ENCODE results near the gene ADAP2. TPM values are rescaled to one million over a fixed set of nuclear protein-coding genes. Genes with fewer than 3 reads are reported as not detected.

The ADAP2 gene
- total and polyA plus RNA-seq, 3 experiments from 2014 or later, result 1.7 to 2.3 TPM; not detected in 1

DNA sequence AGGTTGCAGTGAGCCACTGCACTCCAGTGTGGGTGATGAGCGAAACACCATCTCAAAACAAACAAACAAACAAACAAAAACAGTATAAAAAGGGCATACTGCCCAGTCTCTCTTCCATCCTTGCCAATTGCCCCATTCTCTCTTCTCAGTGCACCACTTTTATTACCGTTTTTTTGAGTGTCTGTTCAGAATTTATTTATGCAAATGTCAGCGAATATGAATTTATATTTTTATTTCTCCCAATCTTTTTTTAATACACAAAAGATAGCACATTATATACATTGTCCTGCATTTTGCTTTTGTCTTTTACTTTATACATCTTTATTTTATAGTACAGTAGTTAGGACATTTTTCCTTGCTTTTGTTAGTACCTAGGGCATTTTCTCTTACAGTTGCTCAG, 68.7 kb downstream of the ADAP2 start:
- Mint-ChIP-seq H3K4me1 (no peaks in the 10 kb centered on the region), H3K36me3 (peaks cover 0 to 29% (median 13%) of the 10 kb centered on the region in 3 donors), H3K4me3 (no peak overlapping the region), H3K27me3 (no peaks in the 10 kb centered on the region), H3K27ac (peak overlapping the region in 1 of 8 donors; percentile 34), H3K9me3 (no peaks in the 10 kb centered on the region)
- ChIA-PET POLR2A (no interaction called here), CTCF (no interaction called here)
- Histone ChIP-seq H3K9me3 (ENCODE audit: low read length) (no peaks in the 10 kb centered on the region), H3K4me1 (ENCODE audit: insufficient read depth, low read length) (no peaks in the 10 kb centered on the region), H3K27me3 (ENCODE audit: insufficient read depth, low read length, poor library complexity, severe bottlenecking) (no peaks in the 10 kb centered on the region), H3K4me3 (ENCODE audit: low read length) (no peak overlapping the region), H3K36me3 (ENCODE audit: insufficient read depth, low read length) (no peaks in the 10 kb centered on the region), H3K27ac (ENCODE audit: low read depth, low read length) (no peak overlapping the region)
- no peak for DNase-seq

DNA sequence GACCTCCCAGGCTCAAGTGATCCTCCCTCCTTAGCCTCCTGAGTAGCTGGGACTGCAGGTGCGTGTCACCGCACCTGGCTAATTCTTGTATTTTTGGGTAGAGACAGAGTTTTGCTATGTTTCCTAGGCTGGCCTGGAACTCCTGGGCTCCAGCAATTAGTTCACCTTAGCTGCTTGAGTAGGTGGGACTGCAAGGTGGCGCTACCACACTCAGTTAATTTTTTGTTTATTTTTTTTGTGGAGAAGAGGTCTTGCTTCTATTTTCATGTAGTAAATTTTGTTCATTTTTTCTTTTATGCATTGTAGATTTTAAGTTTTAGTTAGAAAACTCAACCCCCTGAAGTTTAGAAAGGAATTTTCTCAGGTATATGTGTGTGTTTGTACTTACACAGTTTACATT, 70.8 kb downstream of the ADAP2 start:
- no peaks in the 10 kb centered on the region for H3K9me3 Mint-ChIP-seq
- no peaks in the 10 kb centered on the region for H3K4me1 ChIP-seq (ENCODE audit: insufficient read depth, low read length)
- ChIA-PET POLR2A (no interaction called here), CTCF (no interaction called here)
- H3K27me3 Mint-ChIP-seq, result no peaks in the 10 kb centered on the region
- H3K27ac Mint-ChIP-seq, result peak overlapping the region in 1 of 8 donors; percentile 29
- no peak overlapping the region for H3K4me3 ChIP-seq (ENCODE audit: low read length)
- peaks cover 0 to 34% (median 22%) of the 10 kb centered on the region in 3 donors for H3K36me3 Mint-ChIP-seq
- H3K36me3 ChIP-seq (ENCODE audit: insufficient read depth, low read length), result no peaks in the 10 kb centered on the region
- H3K9me3 ChIP-seq (ENCODE audit: low read length), result no peaks in the 10 kb centered on the region
- no peaks in the 10 kb centered on the region for H3K27me3 ChIP-seq (ENCODE audit: insufficient read depth, low read length, poor library complexity, severe bottlenecking)
- no peak overlapping the region for H3K27ac ChIP-seq (ENCODE audit: low read depth, low read length)
- H3K4me3 Mint-ChIP-seq, result no peak overlapping the region
- no peak for DNase-seq
- H3K4me1 Mint-ChIP-seq, result no peaks in the 10 kb centered on the region

DNA sequence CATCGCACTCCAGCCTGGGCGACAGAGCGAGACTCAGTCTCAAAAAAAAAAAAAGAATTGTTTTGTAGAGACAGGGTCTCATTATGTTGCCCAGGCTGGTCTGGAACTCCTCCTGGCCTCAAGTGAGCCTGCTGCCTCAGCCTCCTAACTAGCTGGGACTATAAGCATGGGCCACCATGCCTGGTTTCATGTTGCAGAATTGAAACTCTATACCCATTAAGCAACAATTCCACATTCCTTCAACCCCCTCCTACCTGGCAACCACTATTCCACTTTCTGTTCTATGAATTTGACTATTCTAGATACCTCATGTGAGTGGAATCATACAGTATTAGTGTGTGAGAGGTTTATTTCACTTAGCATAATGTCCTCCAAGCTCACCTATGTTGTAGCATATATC, 73.6 kb downstream of the ADAP2 start:
- H3K4me3 Mint-ChIP-seq, result no peak overlapping the region
- no peaks in the 10 kb centered on the region for H3K9me3 Mint-ChIP-seq
- no peak overlapping the region for H3K27ac Mint-ChIP-seq
- H3K4me3 ChIP-seq (ENCODE audit: low read length), result no peak overlapping the region
- no peaks in the 10 kb centered on the region for H3K27me3 Mint-ChIP-seq
- no peaks in the 10 kb centered on the region for H3K4me1 Mint-ChIP-seq
- H3K36me3 Mint-ChIP-seq, result peaks cover 6 to 46% (median 29%) of the 10 kb centered on the region in 3 donors
- H3K27me3 ChIP-seq (ENCODE audit: insufficient read depth, low read length, poor library complexity, severe bottlenecking), result no peaks in the 10 kb centered on the region
- ChIA-PET CTCF (no interaction called here), POLR2A (no interaction called here)
- H3K36me3 ChIP-seq (ENCODE audit: insufficient read depth, low read length), result no peaks in the 10 kb centered on the region
- no peak for DNase-seq
- H3K9me3 ChIP-seq (ENCODE audit: low read length), result no peaks in the 10 kb centered on the region
- H3K27ac ChIP-seq (ENCODE audit: low read depth, low read length), result no peak overlapping the region
- no peaks in the 10 kb centered on the region for H3K4me1 ChIP-seq (ENCODE audit: insufficient read depth, low read length)

DNA sequence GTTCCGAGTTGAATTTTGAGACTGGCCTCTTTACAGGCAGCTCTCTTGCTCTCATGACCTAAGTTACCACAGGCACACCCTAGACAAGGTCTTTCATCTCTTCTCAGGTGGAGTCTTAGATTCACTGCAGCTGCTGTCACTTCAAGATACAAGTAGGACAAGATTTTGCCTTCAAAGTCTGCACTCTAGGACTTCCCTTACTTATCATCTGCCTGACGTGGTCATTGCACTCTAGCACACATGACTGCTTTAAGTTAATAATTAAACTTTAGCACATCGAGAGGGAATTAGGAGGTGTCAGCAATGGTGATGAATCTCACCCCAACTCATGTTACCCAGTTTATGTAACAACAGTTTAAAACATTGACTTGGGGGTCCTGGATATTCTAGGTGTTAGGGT, 74.7 kb downstream of the ADAP2 start:
- H3K9me3 Mint-ChIP-seq, result no peaks in the 10 kb centered on the region
- ChIA-PET CTCF (no interaction called here), POLR2A (interaction anchor here (0.7 kb wide), 1 partner anchor 170 kb away, joined by 3 read pairs; no protein-coding TSS in a partner anchor)
- Histone ChIP-seq H3K36me3 (ENCODE audit: insufficient read depth, low read length) (no peaks in the 10 kb centered on the region), H3K9me3 (ENCODE audit: low read length) (no peaks in the 10 kb centered on the region), H3K4me3 (ENCODE audit: low read length) (no peak overlapping the region), H3K27me3 (ENCODE audit: insufficient read depth, low read length, poor library complexity, severe bottlenecking) (no peaks in the 10 kb centered on the region), H3K4me1 (ENCODE audit: insufficient read depth, low read length) (no peaks in the 10 kb centered on the region), H3K27ac (ENCODE audit: low read depth, low read length) (no peak overlapping the region)
- H3K4me3 Mint-ChIP-seq, result no peak overlapping the region
- no peaks in the 10 kb centered on the region for H3K4me1 Mint-ChIP-seq
- no peak overlapping the region for H3K27ac Mint-ChIP-seq
- no peaks in the 10 kb centered on the region for H3K27me3 Mint-ChIP-seq
- DNase-seq, result no peak
- peaks cover 6 to 42% (median 26%) of the 10 kb centered on the region in 3 donors for H3K36me3 Mint-ChIP-seq

DNA sequence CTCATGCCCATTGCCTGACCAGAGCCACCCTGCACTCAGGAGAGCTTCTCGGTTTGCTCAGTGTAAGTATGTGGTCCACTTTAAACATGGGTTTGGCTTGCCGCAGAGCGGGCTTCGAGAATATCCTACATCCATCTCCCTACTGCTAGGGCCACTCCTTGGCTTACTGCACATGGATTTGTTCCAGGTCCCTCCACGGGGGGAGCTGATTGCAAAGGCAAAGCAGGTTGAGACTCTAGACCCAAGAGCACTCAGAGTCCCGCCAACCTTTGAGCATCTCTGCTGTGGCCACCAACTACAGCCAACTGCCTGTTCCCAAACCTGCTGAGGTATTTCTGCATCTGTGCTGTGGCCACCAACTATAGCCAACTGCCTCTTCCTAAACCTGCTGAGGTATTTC, 75.5 kb downstream of the ADAP2 start:
- Histone ChIP-seq H3K9me3 (ENCODE audit: low read length) (no peaks in the 10 kb centered on the region), H3K27me3 (ENCODE audit: insufficient read depth, low read length, poor library complexity, severe bottlenecking) (no peaks in the 10 kb centered on the region), H3K4me3 (ENCODE audit: low read length) (no peak overlapping the region), H3K36me3 (ENCODE audit: insufficient read depth, low read length) (no peaks in the 10 kb centered on the region), H3K4me1 (ENCODE audit: insufficient read depth, low read length) (no peaks in the 10 kb centered on the region), H3K27ac (ENCODE audit: low read depth, low read length) (no peak overlapping the region)
- CTCF ChIA-PET, result interaction anchor here (0.6 kb wide), 1 partner anchor 99 kb away, joined by 3 read pairs; no protein-coding TSS in a partner anchor
- no peaks in the 10 kb centered on the region for H3K27me3 Mint-ChIP-seq
- POLR2A ChIA-PET, result no interaction called here
- no peak for DNase-seq
- H3K27ac Mint-ChIP-seq, result no peak overlapping the region
- peaks cover 6 to 44% (median 29%) of the 10 kb centered on the region in 3 donors for H3K36me3 Mint-ChIP-seq
- H3K4me1 Mint-ChIP-seq, result no peaks in the 10 kb centered on the region
- no peak overlapping the region for H3K4me3 Mint-ChIP-seq
- no peaks in the 10 kb centered on the region for H3K9me3 Mint-ChIP-seq

DNA sequence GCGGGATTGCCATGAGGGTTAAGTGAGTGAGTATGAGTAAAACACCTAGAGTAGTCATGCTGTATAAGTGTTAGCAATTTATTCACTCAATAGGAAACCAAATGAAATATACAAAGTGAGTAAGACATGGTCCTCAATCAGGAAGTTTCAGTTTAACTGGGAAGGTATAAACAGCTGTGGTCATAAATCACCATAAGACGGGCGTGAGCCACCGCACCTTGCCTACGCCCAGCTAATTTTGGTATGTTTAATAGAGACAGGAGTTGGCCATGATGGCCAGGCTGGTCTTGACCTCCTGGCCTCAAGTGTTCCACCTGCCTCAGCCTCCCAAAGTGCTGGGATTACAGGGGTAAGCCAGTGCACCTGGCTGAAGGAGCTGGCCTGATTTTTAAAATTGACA, 76.1 kb downstream of the ADAP2 start:
- Histone ChIP-seq H3K27me3 (ENCODE audit: insufficient read depth, low read length, poor library complexity, severe bottlenecking) (no peaks in the 10 kb centered on the region), H3K4me3 (ENCODE audit: low read length) (no peak overlapping the region), H3K36me3 (ENCODE audit: insufficient read depth, low read length) (no peaks in the 10 kb centered on the region), H3K4me1 (ENCODE audit: insufficient read depth, low read length) (no peaks in the 10 kb centered on the region), H3K27ac (ENCODE audit: low read depth, low read length) (no peak overlapping the region), H3K9me3 (ENCODE audit: low read length) (no peaks in the 10 kb centered on the region)
- H3K4me1 Mint-ChIP-seq, result no peaks in the 10 kb centered on the region
- no peak overlapping the region for H3K4me3 Mint-ChIP-seq
- no peak overlapping the region for H3K27ac Mint-ChIP-seq
- H3K36me3 Mint-ChIP-seq, result peaks cover 6 to 43% (median 29%) of the 10 kb centered on the region in 3 donors
- H3K9me3 Mint-ChIP-seq, result no peaks in the 10 kb centered on the region
- CTCF ChIA-PET, result no interaction called here
- DNase-seq, result no peak
- no peaks in the 10 kb centered on the region for H3K27me3 Mint-ChIP-seq
- POLR2A ChIA-PET, result no interaction called here

DNA sequence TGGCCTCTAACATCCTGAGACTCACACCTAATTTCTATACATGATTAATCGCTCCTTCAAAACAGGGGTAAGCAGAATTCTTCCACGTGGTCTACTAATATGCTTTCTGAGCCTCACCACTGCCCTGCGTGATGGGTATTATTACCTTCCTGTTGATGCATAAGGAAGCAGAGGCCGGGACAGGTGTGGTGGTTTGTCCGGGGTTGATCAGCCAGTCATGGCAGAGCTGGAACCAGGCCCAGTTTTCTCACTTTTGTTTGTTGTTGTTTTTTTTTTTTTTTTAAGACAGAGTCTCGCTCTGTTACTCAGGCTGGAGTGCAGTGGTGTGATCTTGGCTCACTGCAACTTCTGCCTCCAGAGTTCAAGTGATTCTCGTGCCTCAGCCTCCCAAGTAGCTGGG, 80.3 kb downstream of the ADAP2 start:
- no peaks in the 10 kb centered on the region for H3K4me1 ChIP-seq (ENCODE audit: insufficient read depth, low read length)
- H3K27ac ChIP-seq (ENCODE audit: low read depth, low read length), result no peak overlapping the region
- no peak for DNase-seq
- no peaks in the 10 kb centered on the region for H3K4me1 Mint-ChIP-seq
- POLR2A ChIA-PET, result interaction anchor here (0.6 kb wide), 1 partner anchor 892 kb away, joined by 10 read pairs; no protein-coding TSS in a partner anchor
- H3K27me3 ChIP-seq (ENCODE audit: insufficient read depth, low read length, poor library complexity, severe bottlenecking), result no peaks in the 10 kb centered on the region
- no peak overlapping the region for H3K4me3 Mint-ChIP-seq
- no peaks in the 10 kb centered on the region for H3K9me3 ChIP-seq (ENCODE audit: low read length)
- H3K36me3 ChIP-seq (ENCODE audit: insufficient read depth, low read length), result no peaks in the 10 kb centered on the region
- no peaks in the 10 kb centered on the region for H3K9me3 Mint-ChIP-seq
- peak overlapping the region in 1 of 8 donors; percentile 19 for H3K27ac Mint-ChIP-seq
- CTCF ChIA-PET, result no interaction called here
- no peak overlapping the region for H3K4me3 ChIP-seq (ENCODE audit: low read length)
- peaks cover 6 to 33% (median 27%) of the 10 kb centered on the region in 3 donors for H3K36me3 Mint-ChIP-seq
- H3K27me3 Mint-ChIP-seq, result no peaks in the 10 kb centered on the region

DNA sequence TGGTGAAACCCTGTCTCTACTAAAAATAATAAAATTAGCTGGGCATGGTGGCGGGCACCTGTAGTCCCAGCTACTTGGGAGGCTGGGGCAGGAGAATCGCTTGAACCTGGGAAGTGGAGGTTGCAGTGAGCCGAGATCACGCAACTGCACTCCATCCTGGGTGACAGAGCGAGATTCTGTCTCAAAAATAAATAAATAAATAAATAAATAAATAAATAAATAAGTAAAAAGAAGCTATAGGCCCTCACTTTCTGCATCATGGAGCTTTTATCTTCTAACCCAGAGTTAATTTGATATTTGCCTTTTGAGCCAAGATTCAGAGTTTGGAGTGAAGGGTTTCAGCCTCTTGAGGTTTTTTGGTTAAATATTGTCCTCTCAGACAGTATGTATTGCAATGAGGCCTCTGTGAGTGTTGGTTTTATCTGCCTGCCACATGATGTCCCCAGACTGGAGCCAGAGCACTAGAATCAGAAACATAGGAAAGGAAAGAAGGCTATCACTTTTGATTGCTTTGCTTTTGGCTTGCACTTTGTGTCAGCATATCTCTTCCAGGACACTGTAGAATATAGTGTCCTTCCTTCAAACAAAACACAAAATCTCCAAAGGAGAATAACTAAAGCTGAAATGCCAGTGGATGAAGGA, 81.6 kb downstream of the ADAP2 start:
- peaks cover 5% of the 10 kb centered on the region for H3K4me1 ChIP-seq (ENCODE audit: insufficient read depth, low read length)
- H3K36me3 Mint-ChIP-seq, result peaks cover 6 to 22% (median 19%) of the 10 kb centered on the region in 3 donors
- ChIA-PET POLR2A (no interaction called here), CTCF (no interaction called here)
- peak overlapping the region in 1 of 8 donors; percentile 10 for H3K27ac Mint-ChIP-seq
- no peaks in the 10 kb centered on the region for H3K36me3 ChIP-seq (ENCODE audit: insufficient read depth, low read length)
- H3K4me3 ChIP-seq (ENCODE audit: low read length), result no peak overlapping the region
- DNase-seq, result no peak
- H3K27me3 Mint-ChIP-seq, result peaks cover 0 to 3% of the 10 kb centered on the region in 2 donors
- H3K9me3 Mint-ChIP-seq, result no peaks in the 10 kb centered on the region
- no peaks in the 10 kb centered on the region for H3K27me3 ChIP-seq (ENCODE audit: insufficient read depth, low read length, poor library complexity, severe bottlenecking)
- no peak overlapping the region for H3K27ac ChIP-seq (ENCODE audit: low read depth, low read length)
- H3K9me3 ChIP-seq (ENCODE audit: low read length), result no peaks in the 10 kb centered on the region
- no peak overlapping the region for H3K4me3 Mint-ChIP-seq
- H3K4me1 Mint-ChIP-seq, result peaks cover 9 to 11% (median 11%) of the 10 kb centered on the region in 3 donors

Measured in CD8-positive, alpha-beta memory T cell (primary cell).